ENCODE results near the gene GSK3B.

GSK3B gene

GRCh38 chr3:120048355-120049041, 45.7 kb downstream of the GSK3B start:
- Histone ChIP-seq H3K27ac (no peak overlapping the region), H3K4me3 (no peak overlapping the region)
- DNase-seq (ENCODE audit: low spot score) = no peak
- TF ChIP-seq CTCF (IDR thresholded peaks at IDR 0.05) = no peak

GRCh38 chr3:120047686-120048085, 46.6 kb downstream of the GSK3B start:
- no peak for TF ChIP-seq CTCF (IDR thresholded peaks at IDR 0.05)
- Histone ChIP-seq H3K4me3 (no peak overlapping the region), H3K27ac (no peak overlapping the region)
- no peak for DNase-seq (ENCODE audit: low spot score)

- H3K4me3 ChIP-seq = no peak overlapping the region
- TF ChIP-seq CTCF (IDR thresholded peaks at IDR 0.05) = no peak
- no peak overlapping the region for H3K27ac ChIP-seq
- no peak for DNase-seq (ENCODE audit: low spot score)
These were observed 53.4 kb downstream of the GSK3B start for GRCh38 chr3:120040813-120041377.

GRCh38 chr3:120039642-120040610, 54.3 kb downstream of the GSK3B start:
- Histone ChIP-seq H3K4me3 (peak overlapping the region; percentile 8), H3K27ac (no peak overlapping the region)
- no peak for TF ChIP-seq CTCF (IDR thresholded peaks at IDR 0.05)
- no peak for DNase-seq (ENCODE audit: low spot score)

GRCh38 chr3:120033596-120033995, 60.7 kb downstream of the GSK3B start:
- no peak overlapping the region for H3K4me3 ChIP-seq
- no peak for DNase-seq (ENCODE audit: low spot score)
- TF ChIP-seq CTCF (IDR thresholded peaks at IDR 0.05) = no peak
- H3K27ac ChIP-seq = no peak overlapping the region

GRCh38 chr3:120031561-120031960, 62.7 kb downstream of the GSK3B start:
- no peak for TF ChIP-seq CTCF (IDR thresholded peaks at IDR 0.05)
- Histone ChIP-seq H3K4me3 (no peak overlapping the region), H3K27ac (no peak overlapping the region)
- no peak for DNase-seq (ENCODE audit: low spot score)

Measured in coronary artery (tissue), 2 donors.